ACC112 (cell line): ENCODE data around the gene TANC2.
A peak's percentile ranks its signal among the peaks of the same experiment; 100 is the strongest.

Experiments used
- H2AFZ ChIP-seq: fragments of 200-600 bp; sonication (generic); one replicate; pipeline ENCODE4 v1.6.0; 2017; ENCODE audit warnings: antibody characterized with exemption, low read length; ENCODE audit not compliant: unreplicated experiment
- H3K27ac ChIP-seq: fragments of 200-600 bp; sonication (generic); 2 replicates; pipeline ENCODE4 v1.5.1; 2014; ENCODE audit warnings: low read depth, mild to moderate bottlenecking, antibody characterized with exemption, low read length, moderate library complexity
- H3K27me3 ChIP-seq: fragments of 200-600 bp; sonication (generic); 2 replicates; pipeline ENCODE4 v1.6.1; 2014; ENCODE audit warnings: mild to moderate bottlenecking, antibody characterized with exemption, low read length, moderate library complexity, mixed read lengths; ENCODE audit not compliant: insufficient read depth
- H3K36me3 ChIP-seq: fragments of 200-600 bp; sonication (generic); 2 replicates; pipeline ENCODE4 v1.6.1; 2016; ENCODE audit warnings: mild to moderate bottlenecking, antibody characterized with exemption, low read length, moderate library complexity, mixed read lengths; ENCODE audit not compliant: insufficient read depth
- H3K4me1 ChIP-seq: fragments of 200-600 bp; sonication (generic); one replicate; pipeline ENCODE4 v1.6.1; 2016; ENCODE audit warnings: low read length, mixed read lengths; ENCODE audit not compliant: insufficient read depth, unreplicated experiment, control insufficient read depth
- H3K4me3 ChIP-seq: fragments of 200-600 bp; sonication (generic); 2 replicates; pipeline ENCODE4 v1.5.1; 2014; ENCODE audit warnings: mild to moderate bottlenecking, low read depth, low read length
- H3K79me2 ChIP-seq: fragments of 200-600 bp; sonication (generic); one replicate; pipeline ENCODE4 v1.6.0; 2016; ENCODE audit warnings: low read length; ENCODE audit not compliant: control insufficient read depth, unreplicated experiment, insufficient read depth

TANC2 gene

GRCh38 chr17:62965686-62966425, at the start of gene TANC2:
TSS of gene TANC2 (plus strand) at chr17:62966235. CDS start at chr17:63009560, 43,325 bp downstream.
- H3K27ac ChIP-seq = peak within 1 kb of the TSS; percentile 74
- peaks cover 45% of the 10 kb centered on the region for H3K79me2 ChIP-seq
- peak within 1 kb of the TSS; percentile 98 for H2AFZ ChIP-seq
- H3K4me3 ChIP-seq = peak within 1 kb of the TSS; percentile 95
- H3K4me1 ChIP-seq = peaks cover 42% of the 10 kb centered on the region
- H3K36me3 ChIP-seq = no peaks in the 10 kb centered on the region
- no peaks in the 10 kb centered on the region for H3K27me3 ChIP-seq

DNA sequence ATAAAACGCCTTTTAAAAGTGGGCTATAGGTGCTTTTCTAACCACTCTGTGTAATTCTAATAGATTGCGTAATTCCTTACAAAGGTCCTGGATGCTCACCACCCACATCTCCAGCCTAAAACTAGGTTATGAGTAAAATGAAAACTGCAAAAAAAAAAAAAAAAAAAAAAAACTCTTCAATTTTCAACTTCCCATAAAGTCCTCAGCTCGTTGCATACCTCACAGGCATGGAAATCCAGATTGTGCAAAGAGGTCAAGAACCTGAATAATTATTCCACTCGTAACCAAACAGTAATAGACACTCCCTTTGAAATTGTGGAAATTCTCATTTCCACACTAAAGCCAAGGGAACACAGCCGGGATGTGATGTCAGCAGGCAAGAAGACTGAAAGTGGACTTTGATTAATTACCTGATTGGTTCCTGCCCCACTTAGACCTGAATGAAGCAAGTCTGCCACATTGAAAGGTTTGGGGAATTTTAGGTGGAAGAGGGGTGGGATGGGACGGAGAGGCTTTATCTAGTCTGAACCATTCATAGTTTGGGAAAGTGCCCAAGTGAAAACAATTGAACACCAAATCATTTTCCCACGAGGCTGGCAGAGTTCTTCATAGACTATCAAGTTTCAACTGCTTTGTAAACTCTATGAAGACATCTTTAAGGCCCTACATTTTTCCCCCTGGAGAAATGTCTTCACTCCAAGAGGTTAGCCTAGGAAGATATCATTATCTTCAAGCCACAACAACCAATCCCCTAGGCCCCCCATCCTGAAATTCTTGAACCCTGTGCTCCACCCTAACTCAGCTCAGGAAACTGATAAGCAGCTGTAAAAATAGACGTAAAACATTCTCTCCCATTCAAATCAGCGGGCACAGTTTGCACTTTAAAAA, 49.1 kb upstream of the TANC2 start:
- Histone ChIP-seq H3K36me3 (no peaks in the 10 kb centered on the region), H3K27ac (peak overlapping the region; percentile 54), H3K27me3 (no peaks in the 10 kb centered on the region), H3K79me2 (no peaks in the 10 kb centered on the region), H2AFZ (peak overlapping the region; percentile 84), H3K4me3 (peak overlapping the region; percentile 34; the same call in 1 of the 2 replicates), H3K4me1 (peaks cover 20% of the 10 kb centered on the region)

DNA sequence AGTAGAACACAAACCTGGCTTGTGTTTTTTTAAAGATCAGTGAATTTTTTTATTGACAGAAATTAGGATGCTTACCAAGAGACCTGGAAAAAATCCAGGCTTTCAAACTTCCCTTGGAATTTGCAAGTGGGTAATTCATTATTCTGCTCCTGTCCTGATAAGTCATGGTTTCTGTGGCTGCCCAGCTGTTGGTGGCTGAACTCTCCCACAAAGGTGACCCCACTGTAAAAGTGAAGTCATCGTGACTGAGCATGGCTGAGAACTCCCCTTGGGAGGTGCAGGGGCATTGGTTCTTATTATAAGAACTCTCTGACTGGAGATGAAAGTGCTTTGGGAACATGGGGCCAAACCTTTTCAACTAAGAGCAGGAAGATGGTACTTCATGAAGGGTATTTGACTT, 46.6 kb upstream of the TANC2 start:
- H3K79me2 ChIP-seq = no peaks in the 10 kb centered on the region
- no peak overlapping the region for H3K4me3 ChIP-seq
- peaks cover 20% of the 10 kb centered on the region for H3K4me1 ChIP-seq
- no peaks in the 10 kb centered on the region for H3K27me3 ChIP-seq
- H2AFZ ChIP-seq = no peak overlapping the region
- no peaks in the 10 kb centered on the region for H3K36me3 ChIP-seq
- no peak overlapping the region for H3K27ac ChIP-seq

GRCh38 chr17:62920300-62920699, 45.7 kb upstream of the TANC2 start:
- Histone ChIP-seq H3K4me1 (peaks cover 20% of the 10 kb centered on the region), H3K79me2 (no peaks in the 10 kb centered on the region), H3K36me3 (no peaks in the 10 kb centered on the region), H3K4me3 (no peak overlapping the region), H3K27ac (no peak overlapping the region), H3K27me3 (no peaks in the 10 kb centered on the region), H2AFZ (no peak overlapping the region)

GRCh38 chr17:62921817-62922216, 44.2 kb upstream of the TANC2 start:
- Histone ChIP-seq H3K27me3 (no peaks in the 10 kb centered on the region), H3K79me2 (no peaks in the 10 kb centered on the region), H3K36me3 (no peaks in the 10 kb centered on the region), H3K4me3 (no peak overlapping the region), H3K27ac (no peak overlapping the region), H2AFZ (no peak overlapping the region), H3K4me1 (peaks cover 9% of the 10 kb centered on the region)

GRCh38 chr17:62923258-62924150, 42.5 kb upstream of the TANC2 start:
- Histone ChIP-seq H3K4me1 (no peaks in the 10 kb centered on the region), H3K27me3 (no peaks in the 10 kb centered on the region), H3K27ac (no peak overlapping the region), H2AFZ (no peak overlapping the region), H3K4me3 (no peak overlapping the region), H3K36me3 (no peaks in the 10 kb centered on the region), H3K79me2 (no peaks in the 10 kb centered on the region)

DNA sequence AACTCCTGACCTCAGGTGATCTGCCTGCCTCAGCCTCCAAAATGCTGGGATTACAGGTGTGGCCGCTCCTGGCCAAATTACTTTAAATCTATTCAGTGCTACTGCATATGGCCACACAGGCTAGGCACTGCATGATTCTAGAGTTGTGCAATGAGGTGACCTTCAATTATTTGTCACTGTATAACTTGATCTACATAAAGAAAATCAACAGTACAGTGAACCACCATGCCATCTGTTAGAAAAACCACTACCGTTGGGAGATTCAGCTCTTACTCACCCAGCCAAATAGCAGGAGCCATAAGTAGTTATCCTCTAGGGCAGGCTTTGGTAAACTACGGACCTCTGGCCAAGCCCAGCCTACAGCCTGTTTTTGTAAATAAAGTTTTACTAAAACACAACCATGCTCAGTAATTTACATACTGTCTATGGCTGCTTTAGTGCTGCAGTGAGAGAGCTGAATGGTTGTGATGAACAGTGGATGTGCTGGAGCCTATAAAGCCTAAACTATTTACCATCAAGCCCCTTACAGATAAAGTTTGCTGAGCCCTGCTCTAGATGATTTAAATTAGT, 40.7 kb upstream of the TANC2 start:
- H3K4me3 ChIP-seq = no peak overlapping the region
- H3K4me1 ChIP-seq = no peaks in the 10 kb centered on the region
- no peak overlapping the region for H2AFZ ChIP-seq
- H3K79me2 ChIP-seq = no peaks in the 10 kb centered on the region
- no peaks in the 10 kb centered on the region for H3K27me3 ChIP-seq
- no peak overlapping the region for H3K27ac ChIP-seq
- H3K36me3 ChIP-seq = no peaks in the 10 kb centered on the region

- Histone ChIP-seq H3K4me3 (no peak overlapping the region), H2AFZ (no peak overlapping the region), H3K4me1 (no peaks in the 10 kb centered on the region), H3K79me2 (no peaks in the 10 kb centered on the region), H3K36me3 (no peaks in the 10 kb centered on the region), H3K27ac (no peak overlapping the region), H3K27me3 (no peaks in the 10 kb centered on the region)
Measured at GRCh38 chr17:62927083-62927482, 39.0 kb upstream of the TANC2 start.

DNA sequence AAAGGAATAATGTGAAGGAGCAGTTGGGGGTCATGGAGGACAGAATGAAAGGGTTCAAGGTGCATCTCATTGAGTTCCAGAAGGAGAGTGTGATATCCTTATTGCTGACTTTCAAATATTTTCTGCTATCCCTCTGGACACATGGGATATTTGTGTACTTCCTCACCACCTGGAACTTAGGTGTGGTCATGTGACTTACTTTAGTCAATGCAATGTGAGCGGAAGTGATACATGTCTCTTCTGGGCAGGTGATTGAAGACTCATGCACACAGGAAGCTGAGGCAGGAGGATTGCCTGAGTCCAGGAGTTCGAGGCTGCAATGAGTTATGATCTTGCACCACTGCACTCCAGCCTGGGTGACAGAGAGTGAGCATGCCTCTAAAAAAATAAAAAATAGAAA, 36.7 kb upstream of the TANC2 start:
- Histone ChIP-seq H3K27me3 (no peaks in the 10 kb centered on the region), H3K4me1 (no peaks in the 10 kb centered on the region), H2AFZ (no peak overlapping the region), H3K4me3 (no peak overlapping the region), H3K27ac (no peak overlapping the region), H3K36me3 (no peaks in the 10 kb centered on the region), H3K79me2 (no peaks in the 10 kb centered on the region)

GRCh38 chr17:62931101-62931500, 34.9 kb upstream of the TANC2 start:
- H3K4me3 ChIP-seq = no peak overlapping the region
- H3K36me3 ChIP-seq = no peaks in the 10 kb centered on the region
- no peaks in the 10 kb centered on the region for H3K4me1 ChIP-seq
- no peaks in the 10 kb centered on the region for H3K79me2 ChIP-seq
- no peak overlapping the region for H3K27ac ChIP-seq
- no peaks in the 10 kb centered on the region for H3K27me3 ChIP-seq
- no peak overlapping the region for H2AFZ ChIP-seq
